Transverse colon (tissue), 4 donors: ENCODE measurements around the gene TBX18. TPM values are rescaled to one million over a fixed set of nuclear protein-coding genes. Genes with fewer than 3 reads are reported as not detected.

Experiments
- DNase-seq: peaks from one replicate; pipeline ENCODE4 v3.0.0-alpha.2; 2019
- H3K27ac ChIP-seq, 4 donors: fragments of 200-600 bp; sonication (generic); 2 replicates each; pipeline ENCODE4 v1.5.1; 2016 to 2018; ENCODE audit warnings: inconsistent platforms in 4 of 4
- H3K27me3 ChIP-seq: fragments of 200-600 bp; sonication (generic); 2 replicates; pipeline ENCODE4 v1.5.1; 2017; ENCODE audit warnings: inconsistent platforms
- H3K36me3 ChIP-seq, 4 donors: fragments of 200-600 bp; sonication (generic); 2 replicates each; pipeline ENCODE4 v1.5.1; 2017 to 2019; ENCODE audit warnings: inconsistent platforms in 4 of 4
- H3K4me1 ChIP-seq, 4 donors: fragments of 200-600 bp; sonication (generic); 2 replicates each; pipeline ENCODE4 v1.5.1; 2017 to 2020; ENCODE audit warnings: inconsistent platforms in 4 of 4
- H3K4me3 ChIP-seq, 4 donors: fragments of 200-600 bp; sonication (generic); 1 replicate in 1 of 4; 2 replicates in 3 of 4; pipeline versions ENCODE4 v1.5.1 to v1.6.1; 2017 to 2019; ENCODE audit warnings: inconsistent platforms in 4 of 4
- H3K9me3 ChIP-seq, 2 donors: fragments of 200-600 bp; sonication (generic); 2 replicates each; pipeline ENCODE4 v1.5.1; 2017 to 2019; ENCODE audit warnings: inconsistent platforms in 2 of 2
- EP300 ChIP-seq: sonication (generic); formaldehyde crosslinking; IDR thresholded peaks from one replicate; pipeline ENCODE4 v1.6.1; 2017; ENCODE audit warnings: antibody characterized with exemption, low read depth
- POLR2A ChIP-seq: fragments of 450-650 bp; IDR thresholded peaks from one replicate; pipeline ENCODE4 v1.6.1; 2016; ENCODE audit warnings: antibody characterized with exemption, mild to moderate bottlenecking, moderate library complexity
- POLR2AphosphoS5 ChIP-seq, 3 donors: sonication (generic); formaldehyde crosslinking; IDR thresholded peaks; one replicate each; pipeline ENCODE4 v1.6.1; 2016; ENCODE audit warnings: antibody characterized with exemption in 3 of 3
- WGBS, 2 donors: methylation state at CpG; one replicate each; pipeline ENCODE4 v1.1.5; 2018; ENCODE audit warnings: low coverage in 1 of 2; 5-methylcytosine and 5-hydroxymethylcytosine counted together
- in situ Hi-C, 4 donors: fragments of 200-750 bp; cut with MboI; loops; one replicate each; pipeline versions ENCODE4 v1.15.0 to v1.15.1; 2017; ENCODE audit warnings: low sequenced_read_pairs in 3 of 4, low pct_ligation_motif_present in 1 of 4, low pct_unique_long_range_greater_than_20kb in 1 of 4
- intact Hi-C: fragments of 100-400 bp; cut with DNase I; formaldehyde crosslinking; loops from one replicate; pipeline ENCODE4 v1.15.1; 2023; ENCODE audit warnings: low total_unique reads
- total RNA-seq, 4 donors: library from RNA; depleted of rRNA; stranded (reverse); fragments of >200 nt; gene quantifications; one replicate each; pipeline ENCODE4 v1.1.0, GENCODE V29; 2016
- TF ChIP-seq, protein P1 (sequence below), 5 experiments: fragments of 200-600 bp in 3 of 5; fragments of 450-650 bp in 2 of 5; sonication (generic) in 3 of 5; IDR thresholded peaks; 1 replicate in 2 of 5; 2 replicates in 3 of 5; pipeline ENCODE4 v1.5.1; 2016 to 2017; ENCODE audit warnings: antibody characterized with exemption in 5 of 5, inconsistent platforms in 3 of 5, mild to moderate bottlenecking in 2 of 5, moderate library complexity in 1 of 5

The TBX18 gene
- total RNA-seq, 4 donors from 2014 or later, result 0.14 to 3.2 (median 1.9) TPM

DNA sequence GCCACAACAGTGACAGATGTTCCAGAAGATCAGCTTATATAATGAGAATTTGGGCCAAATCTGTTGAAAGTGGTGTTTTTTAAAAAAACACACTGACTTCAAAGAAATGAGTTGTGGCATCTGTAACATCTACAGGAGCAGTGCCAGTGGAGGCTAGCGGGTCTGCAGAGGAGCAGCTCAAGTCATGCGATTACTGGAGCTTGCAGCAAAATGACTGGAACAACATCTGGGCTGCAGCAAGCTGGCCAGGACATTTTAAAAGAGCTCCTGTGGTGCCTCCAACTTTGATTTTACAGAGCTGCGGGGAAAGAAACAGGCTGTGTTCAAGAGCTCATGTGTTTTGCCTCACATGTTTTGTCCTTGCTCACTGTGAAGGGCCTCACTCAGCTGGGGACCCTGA, 57.2 kb downstream of the TBX18 start:
- no peaks in the 10 kb centered on the region for H3K9me3 ChIP-seq
- in situ Hi-C loops (no loop called here), intact Hi-C loops (no loop called here)
- 62 to 78% methylated on average over 2 to 3 of the region's 3 CpGs for WGBS, 2 donors
- TF ChIP-seq, protein P1, sequence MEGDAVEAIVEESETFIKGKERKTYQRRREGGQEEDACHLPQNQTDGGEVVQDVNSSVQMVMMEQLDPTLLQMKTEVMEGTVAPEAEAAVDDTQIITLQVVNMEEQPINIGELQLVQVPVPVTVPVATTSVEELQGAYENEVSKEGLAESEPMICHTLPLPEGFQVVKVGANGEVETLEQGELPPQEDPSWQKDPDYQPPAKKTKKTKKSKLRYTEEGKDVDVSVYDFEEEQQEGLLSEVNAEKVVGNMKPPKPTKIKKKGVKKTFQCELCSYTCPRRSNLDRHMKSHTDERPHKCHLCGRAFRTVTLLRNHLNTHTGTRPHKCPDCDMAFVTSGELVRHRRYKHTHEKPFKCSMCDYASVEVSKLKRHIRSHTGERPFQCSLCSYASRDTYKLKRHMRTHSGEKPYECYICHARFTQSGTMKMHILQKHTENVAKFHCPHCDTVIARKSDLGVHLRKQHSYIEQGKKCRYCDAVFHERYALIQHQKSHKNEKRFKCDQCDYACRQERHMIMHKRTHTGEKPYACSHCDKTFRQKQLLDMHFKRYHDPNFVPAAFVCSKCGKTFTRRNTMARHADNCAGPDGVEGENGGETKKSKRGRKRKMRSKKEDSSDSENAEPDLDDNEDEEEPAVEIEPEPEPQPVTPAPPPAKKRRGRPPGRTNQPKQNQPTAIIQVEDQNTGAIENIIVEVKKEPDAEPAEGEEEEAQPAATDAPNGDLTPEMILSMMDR (IDR thresholded peaks at IDR 0.05), result no peak
- no peak for TF ChIP-seq POLR2A
- TF ChIP-seq POLR2AphosphoS5 (IDR thresholded peaks at IDR 0.05), result no peak
- TF ChIP-seq EP300, result no peak
- no peak overlapping the region for H3K4me3 ChIP-seq
- H3K27me3 ChIP-seq, result no peaks in the 10 kb centered on the region
- no peak for DNase-seq
- no peak overlapping the region for H3K27ac ChIP-seq
- H3K4me1 ChIP-seq, result no peaks in the 10 kb centered on the region
- H3K36me3 ChIP-seq, result no peaks in the 10 kb centered on the region

DNA sequence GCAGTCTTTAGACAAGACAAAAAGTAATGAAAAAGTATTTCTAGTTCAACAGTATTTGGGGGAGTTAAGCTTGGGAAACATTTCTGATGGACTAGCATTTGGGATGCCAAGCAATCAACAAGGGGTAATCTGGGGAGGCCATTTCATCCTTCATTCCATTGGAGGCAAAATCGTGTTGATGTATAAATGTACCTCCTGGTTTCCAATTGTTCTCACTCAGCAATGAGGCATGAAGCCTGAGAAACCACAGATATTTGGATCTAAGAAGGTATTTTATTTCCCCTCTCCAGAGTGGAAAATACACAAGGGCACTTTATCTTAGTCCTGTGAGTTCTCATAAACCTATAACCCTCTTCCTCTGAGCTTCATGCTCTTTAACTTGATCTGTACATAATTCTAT, 68.2 kb downstream of the TBX18 start:
- TF ChIP-seq EP300, result no peak
- TF ChIP-seq POLR2AphosphoS5 (IDR thresholded peaks at IDR 0.05), result no peak
- TF ChIP-seq, protein P1 (IDR thresholded peaks at IDR 0.05), result no peak
- TF ChIP-seq POLR2A, result no peak
- 57 to 67% methylated on average over 1 of the region's 1 CpG for WGBS, 2 donors
- in situ Hi-C loops (no loop called here), intact Hi-C loops (no loop called here)
- Histone ChIP-seq H3K9me3 (no peaks in the 10 kb centered on the region), H3K27ac (no peak overlapping the region), H3K27me3 (no peaks in the 10 kb centered on the region), H3K36me3 (no peaks in the 10 kb centered on the region), H3K4me1 (no peaks in the 10 kb centered on the region), H3K4me3 (no peak overlapping the region)
- no peak for DNase-seq

DNA sequence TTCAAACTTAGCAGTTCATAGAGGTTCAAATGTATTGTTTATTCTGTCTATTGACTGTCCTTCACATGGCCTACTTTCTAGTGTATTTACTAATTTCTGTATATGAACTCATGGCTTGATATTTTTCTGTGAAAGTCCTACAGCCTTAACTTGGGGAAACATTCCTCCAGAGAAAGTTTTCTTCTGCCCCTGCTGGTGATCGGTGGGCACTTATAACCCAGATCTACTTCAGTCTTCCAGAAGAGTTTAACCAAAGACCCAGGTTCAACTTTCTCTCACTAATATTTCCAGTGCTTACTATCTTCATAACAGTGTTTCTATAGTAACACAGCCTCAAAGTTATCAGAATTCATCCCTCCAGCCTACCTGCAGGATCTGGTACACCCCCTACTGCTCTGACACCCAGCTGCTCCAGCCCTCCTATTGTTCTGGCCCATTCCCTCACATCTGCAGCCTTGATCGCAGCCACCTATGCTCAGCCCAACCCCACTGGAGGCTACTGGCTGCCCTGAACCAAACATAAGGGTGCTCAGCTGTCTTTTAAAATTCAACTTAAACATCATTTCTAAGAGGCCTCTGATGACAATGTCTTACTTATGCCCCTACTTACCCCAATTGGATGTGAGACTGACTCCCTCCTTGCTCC, 72.3 kb downstream of the TBX18 start:
- DNase-seq, result no peak
- Histone ChIP-seq H3K9me3 (no peaks in the 10 kb centered on the region), H3K36me3 (no peaks in the 10 kb centered on the region), H3K27ac (no peak overlapping the region), H3K4me3 (no peak overlapping the region), H3K4me1 (no peaks in the 10 kb centered on the region), H3K27me3 (no peaks in the 10 kb centered on the region)
- WGBS, 2 donors, result 89 to 94% methylated on average over 2 of the region's 2 CpGs
- intact Hi-C loops, result no loop called here
- TF ChIP-seq POLR2A (no peak), POLR2AphosphoS5 (IDR thresholded peaks at IDR 0.05) (no peak), EP300 (no peak)
- TF ChIP-seq, protein P1 (IDR thresholded peaks at IDR 0.05), result no peak
- in situ Hi-C loops, result no loop called here

DNA sequence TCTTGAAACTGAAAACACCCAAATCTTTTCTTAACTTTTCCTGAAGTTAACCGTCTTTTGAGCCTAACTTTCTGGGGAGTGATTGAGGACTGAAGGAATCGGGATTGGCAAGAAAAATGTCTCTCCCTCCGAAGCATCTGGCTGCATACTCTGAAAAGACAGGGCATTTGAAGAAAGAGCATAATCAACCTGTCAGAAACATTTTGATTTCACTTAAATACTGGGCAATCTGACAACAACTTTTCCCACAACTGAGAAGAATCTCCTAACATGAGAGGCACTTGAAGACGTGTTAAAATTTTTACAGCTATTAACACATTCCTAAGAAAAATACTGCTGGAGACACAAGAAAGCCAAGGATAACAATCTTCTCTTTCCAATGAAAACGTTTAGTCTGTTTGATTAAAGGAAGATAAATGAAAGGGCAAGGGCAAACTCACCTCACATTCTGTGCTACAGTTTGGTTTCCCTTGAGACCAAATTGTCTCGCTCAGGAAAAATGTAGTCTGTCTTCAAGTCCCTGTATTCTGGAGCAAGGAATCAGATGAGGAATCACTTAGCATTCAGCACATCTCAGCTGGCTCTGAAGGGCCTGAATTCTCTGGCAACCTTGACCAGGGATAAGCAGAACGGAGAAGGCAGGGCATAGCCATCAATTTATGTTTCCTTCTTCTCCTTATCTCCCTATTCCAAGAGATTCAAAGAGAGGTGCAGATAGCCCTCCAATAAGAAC, 76.1 kb downstream of the TBX18 start:
- no peaks in the 10 kb centered on the region for H3K27me3 ChIP-seq
- H3K36me3 ChIP-seq, result no peaks in the 10 kb centered on the region
- WGBS, 2 donors, result 53 to 62% methylated on average over 7 of the region's 7 CpGs
- no peak overlapping the region for H3K4me3 ChIP-seq
- no peak for DNase-seq
- H3K4me1 ChIP-seq, result no peaks in the 10 kb centered on the region
- in situ Hi-C loops (no loop called here), intact Hi-C loops (no loop called here)
- no peaks in the 10 kb centered on the region for H3K9me3 ChIP-seq
- H3K27ac ChIP-seq, result no peak overlapping the region
- no peak for TF ChIP-seq EP300
- TF ChIP-seq, protein P1 (IDR thresholded peaks at IDR 0.05), result no peak
- TF ChIP-seq POLR2AphosphoS5 (IDR thresholded peaks at IDR 0.05), result no peak
- TF ChIP-seq POLR2A, result no peak
